ENCODE measurements around the gene THAP3.

The THAP3 gene

DNA sequence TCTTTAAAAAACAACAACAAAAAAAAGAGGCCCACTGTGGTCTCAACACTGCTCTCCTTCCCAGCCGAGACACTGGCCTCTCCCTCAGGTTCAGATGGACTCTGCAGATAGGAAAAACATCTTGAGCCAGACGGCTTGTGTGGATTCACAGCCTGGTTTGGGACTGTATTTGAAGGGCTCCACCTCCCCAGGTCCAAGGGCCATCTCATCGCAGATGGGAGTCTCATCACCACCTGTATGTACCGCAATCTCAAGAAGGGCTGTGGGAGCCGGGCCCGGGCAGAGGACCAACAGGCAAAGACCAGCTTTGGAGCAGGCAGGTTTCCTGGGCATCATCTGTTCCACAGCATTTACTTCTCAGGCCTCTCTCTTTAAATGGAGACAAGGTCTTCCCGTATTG is 34.6 kb upstream of the THAP3 start:
- Histone ChIP-seq H3K9me3 (ENCODE audit: low read length) (no peaks in the 10 kb centered on the region), H3K9ac (ENCODE audit: low read length) (no peak overlapping the region), H3K4me3 (ENCODE audit: low read depth, low read length, poor library complexity, severe bottlenecking) (no peak overlapping the region), H3K4me2 (ENCODE audit: low read length) (no peak overlapping the region), H3K27me3 (ENCODE audit: insufficient read depth, low read length) (no peaks in the 10 kb centered on the region), H3K36me3 (ENCODE audit: insufficient read depth, low read length) (peaks cover 88% of the 10 kb centered on the region), H2AFZ (ENCODE audit: low read length) (no peak overlapping the region), H3K27ac (ENCODE audit: low read depth, low read length, poor library complexity, severe bottlenecking) (peak overlapping the region; percentile 98), H3F3A (ENCODE audit: insufficient read depth, low read length) (no peaks in the 10 kb centered on the region), H3K4me1 (ENCODE audit: insufficient read depth, low read length, severe bottlenecking) (peaks cover 51% of the 10 kb centered on the region), H3K79me2 (ENCODE audit: insufficient read depth, low read length) (no peaks in the 10 kb centered on the region; the same call in 1 of the 2 replicates), H3K9me2 (ENCODE audit: low read depth, low read length) (no peaks in the 10 kb centered on the region), H4K20me1 (ENCODE audit: insufficient read depth, low read length) (no peaks in the 10 kb centered on the region)
- TF ChIP-seq, protein P1, sequence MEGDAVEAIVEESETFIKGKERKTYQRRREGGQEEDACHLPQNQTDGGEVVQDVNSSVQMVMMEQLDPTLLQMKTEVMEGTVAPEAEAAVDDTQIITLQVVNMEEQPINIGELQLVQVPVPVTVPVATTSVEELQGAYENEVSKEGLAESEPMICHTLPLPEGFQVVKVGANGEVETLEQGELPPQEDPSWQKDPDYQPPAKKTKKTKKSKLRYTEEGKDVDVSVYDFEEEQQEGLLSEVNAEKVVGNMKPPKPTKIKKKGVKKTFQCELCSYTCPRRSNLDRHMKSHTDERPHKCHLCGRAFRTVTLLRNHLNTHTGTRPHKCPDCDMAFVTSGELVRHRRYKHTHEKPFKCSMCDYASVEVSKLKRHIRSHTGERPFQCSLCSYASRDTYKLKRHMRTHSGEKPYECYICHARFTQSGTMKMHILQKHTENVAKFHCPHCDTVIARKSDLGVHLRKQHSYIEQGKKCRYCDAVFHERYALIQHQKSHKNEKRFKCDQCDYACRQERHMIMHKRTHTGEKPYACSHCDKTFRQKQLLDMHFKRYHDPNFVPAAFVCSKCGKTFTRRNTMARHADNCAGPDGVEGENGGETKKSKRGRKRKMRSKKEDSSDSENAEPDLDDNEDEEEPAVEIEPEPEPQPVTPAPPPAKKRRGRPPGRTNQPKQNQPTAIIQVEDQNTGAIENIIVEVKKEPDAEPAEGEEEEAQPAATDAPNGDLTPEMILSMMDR (IDR thresholded peaks at IDR 0.05; ENCODE audit: low read length): no peak
- no peak for TF ChIP-seq EZH2 (IDR thresholded peaks at IDR 0.05; ENCODE audit: borderline replicate concordance, low read length)

GRCh38 chr1:6591222-6591621 is 33.4 kb upstream of the THAP3 start:
- no peaks in the 10 kb centered on the region for H4K20me1 ChIP-seq (ENCODE audit: insufficient read depth, low read length)
- no peaks in the 10 kb centered on the region for H3K9me2 ChIP-seq (ENCODE audit: low read depth, low read length)
- H3K4me2 ChIP-seq (ENCODE audit: low read length): peak overlapping the region; percentile 14; the same call in 1 of the 2 replicates
- peaks cover 93% of the 10 kb centered on the region for H3K36me3 ChIP-seq (ENCODE audit: insufficient read depth, low read length)
- H3K27me3 ChIP-seq (ENCODE audit: insufficient read depth, low read length): no peaks in the 10 kb centered on the region
- no peaks in the 10 kb centered on the region for H3K9me3 ChIP-seq (ENCODE audit: low read length)
- TF ChIP-seq, protein P1 (IDR thresholded peaks at IDR 0.05; ENCODE audit: low read length): no peak
- TF ChIP-seq EZH2 (IDR thresholded peaks at IDR 0.05; ENCODE audit: borderline replicate concordance, low read length): no peak
- no peaks in the 10 kb centered on the region for H3F3A ChIP-seq (ENCODE audit: insufficient read depth, low read length)
- no peak overlapping the region for H2AFZ ChIP-seq (ENCODE audit: low read length)
- peak overlapping the region; percentile 98 for H3K27ac ChIP-seq (ENCODE audit: low read depth, low read length, poor library complexity, severe bottlenecking)
- H3K4me3 ChIP-seq (ENCODE audit: low read depth, low read length, poor library complexity, severe bottlenecking): no peak overlapping the region
- no peaks in the 10 kb centered on the region for H3K79me2 ChIP-seq (ENCODE audit: insufficient read depth, low read length)
- H3K9ac ChIP-seq (ENCODE audit: low read length): peak overlapping the region; percentile 10; the same call in 1 of the 2 replicates
- H3K4me1 ChIP-seq (ENCODE audit: insufficient read depth, low read length, severe bottlenecking): peaks cover 40% of the 10 kb centered on the region

- Histone ChIP-seq H3K27me3 (ENCODE audit: insufficient read depth, low read length) (no peaks in the 10 kb centered on the region), H3K9me3 (ENCODE audit: low read length) (no peaks in the 10 kb centered on the region), H3K4me1 (ENCODE audit: insufficient read depth, low read length, severe bottlenecking) (peaks cover 38% of the 10 kb centered on the region), H4K20me1 (ENCODE audit: insufficient read depth, low read length) (no peaks in the 10 kb centered on the region), H3K4me2 (ENCODE audit: low read length) (peak overlapping the region; percentile 14; the same call in 1 of the 2 replicates), H3K27ac (ENCODE audit: low read depth, low read length, poor library complexity, severe bottlenecking) (peak overlapping the region; percentile 98), H3K9ac (ENCODE audit: low read length) (peak overlapping the region; percentile 10; the same call in 1 of the 2 replicates), H2AFZ (ENCODE audit: low read length) (no peak overlapping the region), H3K4me3 (ENCODE audit: low read depth, low read length, poor library complexity, severe bottlenecking) (no peak overlapping the region), H3K79me2 (ENCODE audit: insufficient read depth, low read length) (no peaks in the 10 kb centered on the region), H3K36me3 (ENCODE audit: insufficient read depth, low read length) (peaks cover 96% of the 10 kb centered on the region), H3F3A (ENCODE audit: insufficient read depth, low read length) (no peaks in the 10 kb centered on the region), H3K9me2 (ENCODE audit: low read depth, low read length) (no peaks in the 10 kb centered on the region)
- TF ChIP-seq, protein P1 (IDR thresholded peaks at IDR 0.05; ENCODE audit: low read length): no peak
- no peak for TF ChIP-seq EZH2 (IDR thresholded peaks at IDR 0.05; ENCODE audit: borderline replicate concordance, low read length)
These were observed 33.0 kb upstream of the THAP3 start for GRCh38 chr1:6591644-6592043.
